GM18526 (cell line): ENCODE measurements around the gene TGFBI.

Experiments used
- POLR2A ChIP-seq: IDR thresholded peaks from 3 replicates; pipeline ENCODE4 v1.6.1; 2011; ENCODE audit not compliant: insufficient read length; ENCODE audit errors: extremely low read depth

TGFBI gene

DNA sequence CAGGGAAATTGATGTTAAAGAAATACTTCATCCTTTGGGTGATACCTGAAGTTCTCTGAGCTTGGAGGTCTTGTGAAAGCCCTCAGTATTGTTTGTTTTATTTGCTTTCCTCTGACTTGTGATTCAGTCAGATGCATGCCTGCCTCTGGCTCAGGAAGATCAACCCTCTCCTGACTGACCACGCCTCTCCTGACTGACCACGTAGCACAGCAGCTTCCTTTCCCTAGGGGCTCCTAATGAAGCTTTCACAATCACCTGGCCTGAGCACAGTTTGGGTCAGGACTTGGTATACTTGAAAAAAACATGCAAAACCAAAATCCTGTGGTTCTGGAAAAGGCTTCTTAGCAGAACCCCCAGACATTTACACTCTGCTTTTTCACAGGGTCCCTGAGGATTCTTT is 3.8 kb downstream of the TGFBI start:
- TF ChIP-seq POLR2A = no peak

DNA sequence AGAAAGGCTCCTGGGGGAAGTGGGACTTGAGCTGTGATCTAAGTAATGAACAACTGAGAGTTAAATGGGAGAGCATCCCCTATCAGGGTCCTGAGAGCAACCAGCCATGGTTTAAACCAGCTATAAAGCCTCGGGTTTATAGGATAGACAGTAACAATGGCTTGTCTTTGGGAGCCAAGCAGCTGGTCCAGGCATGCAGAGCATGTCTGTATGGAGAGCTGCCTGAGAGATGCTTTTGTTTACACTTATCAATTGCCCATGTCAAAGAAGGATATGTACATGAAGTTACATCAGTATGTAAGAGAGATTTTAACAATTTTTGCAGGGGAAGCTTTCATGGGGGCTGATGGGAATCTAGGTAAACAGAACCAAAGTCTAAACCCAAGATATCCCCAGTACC is 4.4 kb downstream of the TGFBI start:
- TF ChIP-seq POLR2A = no peak

DNA sequence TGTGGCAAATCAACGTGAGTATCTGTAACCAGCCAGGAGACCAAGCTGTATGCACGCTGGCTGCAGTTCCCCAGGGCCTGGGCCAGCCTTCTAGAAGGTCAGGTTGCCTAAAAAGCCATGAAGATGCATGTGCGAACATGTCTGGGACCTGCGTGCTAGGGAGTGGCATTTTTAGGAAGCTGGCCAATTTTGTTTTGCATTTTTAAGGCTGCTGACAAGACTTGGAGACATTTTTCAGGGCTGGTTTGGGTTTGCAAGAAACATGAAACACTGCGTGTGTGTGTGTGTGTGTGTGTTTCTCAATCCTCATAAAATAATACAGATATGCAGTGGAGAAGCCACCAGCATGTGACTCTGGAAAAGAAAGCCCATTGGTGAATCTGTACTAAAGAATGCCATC is 5.1 kb downstream of the TGFBI start:
- TF ChIP-seq POLR2A = no peak

DNA sequence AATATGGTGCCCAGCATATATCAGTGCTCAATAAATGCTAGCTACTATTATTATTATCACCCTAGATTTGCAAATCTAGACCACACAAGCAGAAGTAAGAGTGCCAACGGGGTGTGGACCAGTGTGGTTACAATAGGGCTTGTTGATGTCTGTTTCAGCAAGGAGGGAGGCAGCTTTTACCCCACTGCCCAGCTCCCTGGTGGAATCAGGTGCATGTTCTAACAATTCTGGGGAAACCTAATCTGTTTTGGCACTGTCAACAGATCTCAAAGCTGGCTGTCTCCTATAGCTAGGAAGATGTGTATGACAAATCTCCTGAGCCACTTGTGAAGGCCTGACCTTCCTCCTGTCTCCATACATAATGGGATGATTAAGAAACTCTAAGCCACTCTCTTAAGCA is 5.7 kb downstream of the TGFBI start:
- TF ChIP-seq POLR2A = no peak

DNA sequence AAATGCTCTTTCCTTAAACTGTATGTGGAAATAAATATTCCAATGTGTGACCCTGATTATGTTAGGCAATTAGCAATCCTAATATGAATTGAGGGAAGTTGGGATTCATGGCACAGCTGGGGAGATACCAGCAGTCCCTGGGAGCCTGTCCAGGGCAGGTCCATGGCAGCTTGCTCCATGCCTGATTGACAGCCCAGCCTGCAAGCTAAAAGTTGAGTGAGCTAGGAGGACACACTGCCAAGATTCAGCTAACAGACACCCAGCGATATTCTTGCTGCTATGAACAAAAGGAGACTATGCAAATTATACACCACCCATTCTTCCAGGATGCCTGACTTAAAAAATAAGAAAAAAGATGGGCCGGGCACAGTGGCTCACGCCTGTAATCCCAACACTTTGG is 6.2 kb downstream of the TGFBI start:
- TF ChIP-seq POLR2A = no peak

DNA sequence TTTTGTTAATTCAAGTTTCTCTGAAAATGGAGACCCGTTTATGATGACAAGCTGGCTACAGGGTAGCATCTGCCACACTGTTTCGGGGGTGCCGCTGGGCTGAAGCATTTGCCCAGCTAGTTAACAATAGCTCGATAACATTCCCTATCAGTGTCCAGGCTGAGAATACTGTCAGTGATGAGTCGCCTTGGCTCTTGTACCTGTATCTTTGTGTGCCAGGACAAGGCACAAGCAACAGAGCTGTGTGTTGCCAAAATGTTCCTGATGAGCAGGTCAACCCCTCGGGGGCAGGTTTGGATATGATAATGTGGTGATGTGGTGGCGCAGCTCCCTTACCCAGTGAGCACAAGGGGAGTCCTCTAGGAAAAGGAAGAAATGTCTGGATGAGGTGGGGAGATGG is 7.0 kb downstream of the TGFBI start:
- no peak for TF ChIP-seq POLR2A

DNA sequence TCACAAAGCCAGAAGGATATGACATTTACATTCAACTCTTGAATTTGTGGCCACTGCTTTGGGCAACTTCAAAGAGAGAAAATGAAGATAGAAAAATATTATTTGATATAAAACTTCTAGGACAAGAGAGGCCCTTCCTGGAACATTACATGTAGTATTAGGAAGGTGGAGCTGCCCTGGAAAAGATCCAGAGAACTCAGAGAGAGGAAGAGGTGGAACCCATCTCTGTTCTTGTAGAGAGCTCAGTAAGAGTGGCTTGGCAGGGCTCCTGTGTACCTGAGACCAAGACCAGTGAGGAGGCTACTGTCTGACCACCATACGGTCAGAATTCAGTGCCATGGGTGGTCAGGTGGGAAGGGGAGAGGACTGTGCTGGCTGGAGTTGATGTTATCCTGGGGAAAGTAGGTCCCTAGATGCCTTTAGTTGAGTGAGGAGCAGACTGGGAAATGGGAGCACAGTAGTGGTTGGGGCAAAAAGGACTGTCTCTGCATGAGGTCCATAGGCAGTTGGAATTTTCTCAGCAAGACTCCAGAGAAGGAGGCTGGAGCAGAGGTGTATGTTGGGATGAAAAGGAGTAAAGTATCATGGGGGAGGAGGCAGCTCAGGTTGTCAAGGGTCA is 7.6 kb downstream of the TGFBI start:
- no peak for TF ChIP-seq POLR2A

DNA sequence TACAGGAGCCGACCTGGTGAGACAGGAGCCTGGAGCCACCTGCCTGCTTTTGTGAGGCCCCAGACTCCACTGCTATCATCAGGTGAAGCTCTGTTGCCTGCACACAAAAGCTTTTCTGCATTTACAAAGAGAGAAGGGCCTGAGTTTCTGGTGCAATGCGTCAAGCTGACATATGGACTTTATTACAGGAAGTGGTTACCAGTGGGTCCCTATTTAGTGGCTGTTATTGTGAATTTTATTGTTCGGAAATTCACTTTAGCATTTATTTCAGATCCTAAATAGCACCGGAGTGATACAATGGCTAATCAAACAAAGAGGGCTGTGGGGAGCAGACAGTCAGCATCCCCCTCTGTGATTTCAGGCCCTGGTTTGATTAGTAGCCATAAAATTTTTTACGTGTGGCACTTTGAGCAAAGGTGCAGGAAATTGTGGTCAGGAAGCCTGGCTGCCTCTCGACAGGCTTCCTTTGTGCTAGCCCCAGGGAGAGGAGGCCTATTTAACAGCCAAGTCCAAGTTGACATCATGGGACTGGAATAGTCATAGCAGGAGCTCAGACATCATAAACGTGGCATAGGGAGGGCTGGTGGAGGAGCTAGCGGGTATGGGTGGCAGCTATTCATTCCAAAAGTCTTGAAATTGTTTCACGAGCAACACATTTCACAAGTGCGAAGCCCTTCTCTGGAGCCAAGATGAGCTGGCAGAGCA is 8.4 kb downstream of the TGFBI start:
- TF ChIP-seq POLR2A = no peak

DNA sequence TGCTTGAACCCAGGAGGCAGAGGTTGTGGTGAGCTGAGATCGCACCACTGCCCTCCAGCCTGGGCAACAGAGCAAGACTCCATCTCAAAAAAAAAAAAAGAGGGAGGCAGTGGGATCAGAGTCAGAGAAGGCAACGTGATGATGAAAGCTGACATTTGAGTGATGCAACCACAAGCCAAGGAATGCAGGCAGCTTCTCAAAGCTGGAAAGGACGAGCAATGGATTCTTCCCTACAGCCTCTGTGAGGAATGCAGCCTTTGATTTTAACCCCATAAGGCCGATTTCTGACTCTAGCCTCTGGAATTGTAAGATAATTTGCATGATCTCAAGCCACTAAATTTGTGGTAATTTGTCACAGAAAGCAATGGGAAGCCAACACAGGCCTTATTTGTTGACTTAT is 9.8 kb downstream of the TGFBI start:
- no peak for TF ChIP-seq POLR2A

DNA sequence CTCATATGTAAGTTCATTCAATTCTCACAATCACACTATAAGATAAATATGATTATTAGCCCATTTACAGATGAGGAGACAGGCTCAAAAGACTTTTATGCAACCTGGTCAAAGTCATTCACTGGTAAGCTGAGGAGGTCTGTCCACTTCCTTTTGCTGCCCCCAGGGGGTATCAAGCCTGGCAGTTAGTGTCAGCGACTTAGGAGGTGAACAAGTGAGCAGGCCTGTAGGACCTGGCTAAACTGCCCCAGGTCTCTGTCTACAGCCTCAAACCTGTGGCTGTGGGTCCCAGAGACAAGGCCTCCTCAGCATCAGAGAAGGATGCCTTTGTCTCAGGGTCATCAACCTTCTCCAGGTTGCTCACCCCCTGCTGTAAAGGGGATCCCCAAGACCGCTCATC is 10.4 kb downstream of the TGFBI start:
- TF ChIP-seq POLR2A = no peak

DNA sequence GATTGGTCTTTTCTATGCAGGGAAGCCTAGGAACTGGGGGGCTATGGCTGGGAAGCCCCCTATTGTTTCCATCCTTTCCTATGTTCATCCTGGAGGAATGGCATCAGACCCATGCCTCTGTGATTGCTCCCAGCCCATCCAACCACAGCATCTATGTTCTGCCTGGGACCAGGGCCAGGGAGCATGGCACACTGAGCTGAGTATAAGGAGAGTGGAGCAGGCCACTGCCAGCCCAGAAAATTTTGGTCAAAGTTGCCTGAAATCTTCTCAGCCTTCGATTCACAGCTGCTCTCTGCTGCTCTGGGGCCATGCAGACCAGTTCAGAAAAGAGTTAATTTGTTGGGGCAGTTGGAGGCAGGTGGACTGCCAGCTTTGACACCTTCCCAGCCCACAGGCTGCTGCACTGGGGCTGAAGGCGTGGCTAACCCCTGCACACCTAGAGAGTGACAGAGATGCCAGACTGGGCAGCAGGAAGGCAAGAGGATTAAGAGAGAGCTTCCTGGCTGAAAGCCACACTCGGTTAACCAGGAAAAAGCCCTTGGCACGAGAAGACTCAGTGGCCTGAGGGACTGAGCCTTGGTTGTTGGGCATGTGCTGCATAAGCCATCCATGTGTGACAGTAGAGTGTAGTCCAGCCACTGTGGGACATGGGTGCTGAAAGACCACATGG is 12.1 kb downstream of the TGFBI start:
- TF ChIP-seq POLR2A = no peak

DNA sequence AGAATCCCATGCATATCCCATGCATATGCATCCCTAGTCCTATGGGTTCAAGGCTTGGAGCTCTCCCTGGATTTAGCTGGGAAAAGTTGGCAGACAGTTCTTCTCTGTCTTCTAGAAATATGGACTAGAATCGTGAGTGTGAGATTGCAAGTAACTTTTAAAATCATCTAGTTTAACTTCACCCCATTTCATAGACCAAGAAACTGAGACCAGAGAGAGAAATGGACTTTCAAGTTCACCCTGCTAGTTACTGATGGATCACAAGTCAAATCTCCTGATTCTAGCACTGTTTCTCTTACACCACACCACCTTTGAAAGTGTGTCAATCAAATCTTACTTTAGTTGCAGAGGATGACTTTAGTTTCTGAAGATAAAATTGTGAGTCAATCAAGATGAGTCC is 13.4 kb downstream of the TGFBI start:
- TF ChIP-seq POLR2A = no peak

DNA sequence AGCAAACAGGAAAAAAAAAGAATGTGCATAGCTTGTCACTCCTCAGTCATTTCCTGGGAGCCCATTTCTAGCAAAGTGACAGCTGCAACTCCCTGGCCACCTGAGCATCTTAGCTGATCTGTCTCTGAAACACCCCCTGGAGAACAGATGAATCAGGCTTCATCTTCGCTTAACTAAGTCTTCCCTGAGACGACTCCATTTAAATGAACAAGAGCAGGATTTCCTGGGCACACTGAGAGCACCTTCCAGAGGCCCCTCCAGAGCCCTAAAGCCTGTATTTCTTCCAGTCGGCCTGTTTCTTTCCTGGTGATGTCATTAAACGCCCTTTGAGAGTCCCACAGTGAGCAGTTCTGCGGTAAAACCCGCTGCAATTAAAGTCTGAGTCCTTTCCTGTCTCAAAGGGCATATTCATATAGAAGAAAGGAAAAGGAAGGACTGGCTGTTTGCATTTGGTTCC is 13.9 kb downstream of the TGFBI start:
- TF ChIP-seq POLR2A = no peak

DNA sequence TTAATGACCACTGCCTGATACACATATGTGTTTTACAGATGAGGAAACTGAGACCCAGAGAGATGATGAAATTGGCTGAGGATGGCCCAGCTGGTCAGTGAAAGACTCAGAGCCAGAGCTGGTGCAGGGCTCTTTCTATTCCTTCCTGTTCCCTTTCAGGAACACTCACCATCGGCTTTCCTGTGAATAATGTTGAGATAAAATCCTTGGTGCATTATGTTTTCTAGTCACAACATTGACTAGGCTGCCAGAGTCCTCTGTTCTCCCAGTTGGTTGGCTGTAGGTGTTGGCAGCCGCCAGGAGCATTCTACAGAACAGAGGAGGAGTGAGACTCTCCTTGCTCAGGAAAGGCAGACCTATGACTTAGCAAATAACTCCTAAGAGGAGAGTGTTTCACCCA is 14.8 kb downstream of the TGFBI start:
- no peak for TF ChIP-seq POLR2A

DNA sequence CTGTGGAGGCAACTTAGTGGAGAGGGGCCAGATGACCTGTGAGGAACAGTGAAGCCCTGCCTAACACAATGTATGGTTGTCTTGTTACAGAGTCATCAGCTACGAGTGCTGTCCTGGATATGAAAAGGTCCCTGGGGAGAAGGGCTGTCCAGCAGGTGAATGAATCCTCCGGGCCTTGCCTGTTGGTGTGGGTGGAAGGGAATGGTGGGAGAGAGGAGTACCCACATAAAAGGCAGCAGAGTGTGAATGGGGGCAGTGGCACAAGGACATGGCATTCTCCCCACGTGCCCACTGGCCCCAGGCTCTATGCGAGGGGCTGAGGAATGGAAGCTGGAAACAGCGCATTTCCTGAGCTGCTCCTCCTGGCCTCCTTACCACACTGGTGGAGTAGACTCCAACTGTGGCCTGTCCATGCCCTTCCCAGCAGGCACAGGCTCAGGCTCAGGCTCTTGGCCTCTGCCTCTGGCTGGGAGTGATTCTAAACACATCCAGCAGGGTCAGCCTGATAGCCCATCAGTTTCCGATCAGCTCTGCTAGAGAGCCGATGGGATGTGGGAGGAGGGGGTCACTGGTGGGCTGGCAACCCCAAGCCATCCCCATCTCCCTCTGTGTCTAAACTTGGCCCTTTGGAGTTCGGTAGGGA is 15.3 kb downstream of the TGFBI start:
- TF ChIP-seq POLR2A = no peak

DNA sequence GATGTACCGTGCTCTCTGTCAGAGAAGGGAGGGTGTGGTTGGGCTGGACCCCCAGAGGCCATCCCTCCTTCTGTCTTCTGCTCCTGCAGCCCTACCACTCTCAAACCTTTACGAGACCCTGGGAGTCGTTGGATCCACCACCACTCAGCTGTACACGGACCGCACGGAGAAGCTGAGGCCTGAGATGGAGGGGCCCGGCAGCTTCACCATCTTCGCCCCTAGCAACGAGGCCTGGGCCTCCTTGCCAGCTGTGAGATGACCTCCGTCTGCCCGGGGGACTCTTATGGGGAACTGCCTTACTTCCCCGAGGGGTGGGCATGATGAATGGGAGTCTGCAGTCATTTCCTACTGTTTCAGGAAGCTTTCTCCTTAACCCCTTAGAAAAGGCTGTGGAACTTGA is 17.5 kb downstream of the TGFBI start:
- no peak for TF ChIP-seq POLR2A

DNA sequence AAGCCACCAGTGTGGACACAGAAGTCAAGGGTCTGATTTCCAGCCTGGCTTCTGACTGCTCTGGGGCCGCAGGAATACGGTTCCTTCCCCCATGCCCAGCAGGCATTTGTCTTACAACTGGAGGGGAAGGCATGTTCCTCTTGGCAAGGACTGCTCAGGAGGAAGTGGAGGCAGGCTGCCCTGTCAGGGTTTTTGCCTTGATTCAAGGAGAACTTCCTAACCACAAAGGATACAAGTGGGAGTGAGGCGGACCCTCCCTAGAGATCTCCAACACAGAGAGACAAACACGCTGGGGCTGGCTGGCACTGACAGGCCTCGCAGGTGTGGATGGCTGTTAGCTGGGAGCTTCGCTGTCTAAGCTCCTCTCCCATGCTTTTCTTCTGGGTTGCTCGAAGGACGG is 19.1 kb downstream of the TGFBI start:
- TF ChIP-seq POLR2A = no peak

DNA sequence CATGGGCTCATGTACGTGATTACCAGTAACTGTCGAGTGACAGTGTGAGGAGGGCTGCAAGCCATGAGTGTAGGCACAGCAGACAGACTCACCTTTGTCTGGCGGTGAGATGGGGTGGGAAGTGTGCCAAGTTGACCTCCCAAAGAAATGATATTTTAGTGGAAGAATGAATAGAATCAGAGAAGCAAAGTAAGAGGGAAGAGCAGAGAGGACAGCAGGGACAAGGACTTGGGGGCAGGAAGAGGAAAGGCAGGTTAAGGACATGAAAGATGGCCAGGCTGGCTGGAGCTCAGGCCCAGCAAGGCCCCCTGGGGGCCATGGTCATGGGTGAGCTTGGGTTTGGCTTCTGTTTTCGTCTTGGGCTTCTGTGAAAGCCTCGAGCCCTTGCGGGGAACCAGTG is 20.2 kb downstream of the TGFBI start:
- TF ChIP-seq POLR2A = no peak
